Skeletal muscle tissue (tissue), 4 donors: ENCODE data around the gene RARG. TPM values are rescaled to one million over a fixed set of nuclear protein-coding genes. Genes with fewer than 3 reads are reported as not detected.

Source experiments
- H3K27ac ChIP-seq: one replicate; pipeline ENCODE4 v1.7.0; 2013; ENCODE audit warnings: mild to moderate bottlenecking, low read depth, low read length, inconsistent platforms
- H3K27me3 ChIP-seq, 3 donors: one replicate each; pipeline ENCODE4 v1.7.0; 2013; ENCODE audit warnings: low read length in 3 of 3; ENCODE audit not compliant: control insufficient read depth in 3 of 3, insufficient read depth in 3 of 3
- H3K36me3 ChIP-seq, 3 donors: one replicate each; pipeline ENCODE4 v1.7.0; 2013; ENCODE audit warnings: low read length in 3 of 3; ENCODE audit not compliant: control insufficient read depth in 3 of 3, insufficient read depth in 3 of 3
- H3K4me1 ChIP-seq, 3 donors: one replicate each; pipeline ENCODE4 v1.7.0; 2013; ENCODE audit warnings: low read length in 3 of 3, mild to moderate bottlenecking in 3 of 3; ENCODE audit not compliant: control insufficient read depth in 3 of 3, insufficient read depth in 3 of 3
- H3K4me3 ChIP-seq, 3 donors: one replicate each; pipeline ENCODE4 v1.7.0; 2013; ENCODE audit warnings: low read length in 3 of 3
- H3K9ac ChIP-seq, 3 donors: one replicate each; pipeline ENCODE4 v1.7.0; 2013; ENCODE audit warnings: low read length in 3 of 3, mild to moderate bottlenecking in 3 of 3, moderate library complexity in 2 of 3, low read depth in 1 of 3
- H3K9me3 ChIP-seq, 3 donors: one replicate each; pipeline ENCODE4 v1.7.0; 2013; ENCODE audit warnings: low read length in 3 of 3; ENCODE audit not compliant: control insufficient read depth in 3 of 3
- total RNA-seq: library from RNA; depleted of rRNA; stranded (reverse); fragments of >200 nt; gene quantifications from one replicate; pipeline ENCODE4 v1.2.3, GENCODE V29; 2014
- donor health status: Osteomylitis.

RARG gene
- total RNA-seq: 12.5 TPM

GRCh38 chr12:53231921-53232645 is at the start of gene RARG:
TSS of gene RARG (minus strand) at chr12:53232209. CDS start at chr12:53227545, 4,664 bp downstream.
- H3K27me3 ChIP-seq: peaks cover 19 to 42% (median 39%) of the 10 kb centered on the region in 3 donors
- peaks cover 18 to 23% (median 20%) of the 10 kb centered on the region in 3 donors for H3K4me1 ChIP-seq
- H3K9me3 ChIP-seq: no peaks in the 10 kb centered on the region
- H3K4me3 ChIP-seq: peak within 1 kb of the TSS; percentile 56 to 68 (median 67)
- peak within 1 kb of the TSS; percentile 43 to 68 (median 56) for H3K9ac ChIP-seq
- peak within 1 kb of the TSS; percentile 44 for H3K27ac ChIP-seq
- no peaks in the 10 kb centered on the region for H3K36me3 ChIP-seq

- no peaks in the 10 kb centered on the region for H3K27me3 ChIP-seq
- H3K9ac ChIP-seq: no peak overlapping the region
- no peak overlapping the region for H3K27ac ChIP-seq
- no peaks in the 10 kb centered on the region for H3K9me3 ChIP-seq
- H3K4me3 ChIP-seq: no peak overlapping the region
- H3K4me1 ChIP-seq: no peaks in the 10 kb centered on the region
- H3K36me3 ChIP-seq: no peaks in the 10 kb centered on the region
Observed at GRCh38 chr12:53279888-53280498, 48.0 kb upstream of the RARG start.

DNA sequence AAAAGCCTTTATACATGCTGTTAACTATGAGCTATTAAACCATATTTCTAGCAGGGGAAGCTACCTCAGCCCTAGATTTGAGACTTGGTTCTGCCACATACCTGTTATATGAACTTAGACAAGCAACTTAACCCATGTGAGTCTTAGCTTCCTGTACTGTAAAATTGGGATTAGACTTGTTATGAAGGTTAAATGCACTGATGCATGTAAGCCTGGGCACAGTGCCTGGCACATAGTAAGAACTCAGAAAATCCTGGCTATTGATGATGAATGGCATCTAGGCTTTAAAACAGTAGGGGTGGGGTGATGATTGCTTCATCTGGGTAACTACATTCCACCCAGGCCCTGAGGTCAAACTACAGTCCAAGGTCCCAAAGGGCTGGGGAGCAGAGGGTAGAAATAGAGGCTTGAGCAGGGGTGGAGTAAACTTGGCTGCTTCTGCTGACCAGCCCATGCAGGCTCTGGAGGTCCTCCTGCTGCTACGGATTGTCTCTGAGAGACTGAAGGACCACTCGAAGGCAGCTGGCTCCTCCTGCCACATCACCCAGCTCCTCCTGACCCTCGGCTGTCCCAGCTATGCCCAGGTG is 47.4 kb upstream of the RARG start:
- no peak overlapping the region for H3K27ac ChIP-seq
- H3K4me1 ChIP-seq: no peaks in the 10 kb centered on the region
- H3K36me3 ChIP-seq: no peaks in the 10 kb centered on the region
- H3K9me3 ChIP-seq: no peaks in the 10 kb centered on the region
- H3K4me3 ChIP-seq: no peak overlapping the region
- H3K27me3 ChIP-seq: no peaks in the 10 kb centered on the region
- H3K9ac ChIP-seq: no peak overlapping the region

- H3K4me1 ChIP-seq: no peaks in the 10 kb centered on the region
- no peaks in the 10 kb centered on the region for H3K9me3 ChIP-seq
- H3K36me3 ChIP-seq: no peaks in the 10 kb centered on the region
- H3K4me3 ChIP-seq: no peak overlapping the region
- H3K27me3 ChIP-seq: no peaks in the 10 kb centered on the region
- H3K27ac ChIP-seq: no peak overlapping the region
- H3K9ac ChIP-seq: no peak overlapping the region
Observed at GRCh38 chr12:53277981-53278380, 46.0 kb upstream of the RARG start.

- no peaks in the 10 kb centered on the region for H3K4me1 ChIP-seq
- H3K9me3 ChIP-seq: no peaks in the 10 kb centered on the region
- H3K27ac ChIP-seq: no peak overlapping the region
- H3K36me3 ChIP-seq: no peaks in the 10 kb centered on the region
- H3K27me3 ChIP-seq: no peaks in the 10 kb centered on the region
- H3K4me3 ChIP-seq: no peak overlapping the region
- H3K9ac ChIP-seq: no peak overlapping the region
Observed at GRCh38 chr12:53276511-53276910, 44.5 kb upstream of the RARG start.

- Histone ChIP-seq H3K36me3 (no peaks in the 10 kb centered on the region), H3K4me3 (no peak overlapping the region), H3K9me3 (no peaks in the 10 kb centered on the region), H3K4me1 (no peaks in the 10 kb centered on the region), H3K27ac (no peak overlapping the region), H3K27me3 (peaks cover 0 to 3% (median 0%) of the 10 kb centered on the region in 3 donors), H3K9ac (no peak overlapping the region)
Observed at GRCh38 chr12:53274445-53274844, 42.4 kb upstream of the RARG start.

GRCh38 chr12:53268630-53269562 is 36.9 kb upstream of the RARG start:
- Histone ChIP-seq H3K27ac (no peak overlapping the region), H3K9ac (peak overlapping the region; percentile 68 to 82 (median 74)), H3K9me3 (no peaks in the 10 kb centered on the region), H3K36me3 (no peaks in the 10 kb centered on the region), H3K27me3 (peaks cover 0 to 3% (median 0%) of the 10 kb centered on the region in 3 donors), H3K4me3 (peak overlapping the region; percentile 89 to 96 (median 94)), H3K4me1 (peaks cover 9 to 14% (median 10%) of the 10 kb centered on the region in 3 donors)

DNA sequence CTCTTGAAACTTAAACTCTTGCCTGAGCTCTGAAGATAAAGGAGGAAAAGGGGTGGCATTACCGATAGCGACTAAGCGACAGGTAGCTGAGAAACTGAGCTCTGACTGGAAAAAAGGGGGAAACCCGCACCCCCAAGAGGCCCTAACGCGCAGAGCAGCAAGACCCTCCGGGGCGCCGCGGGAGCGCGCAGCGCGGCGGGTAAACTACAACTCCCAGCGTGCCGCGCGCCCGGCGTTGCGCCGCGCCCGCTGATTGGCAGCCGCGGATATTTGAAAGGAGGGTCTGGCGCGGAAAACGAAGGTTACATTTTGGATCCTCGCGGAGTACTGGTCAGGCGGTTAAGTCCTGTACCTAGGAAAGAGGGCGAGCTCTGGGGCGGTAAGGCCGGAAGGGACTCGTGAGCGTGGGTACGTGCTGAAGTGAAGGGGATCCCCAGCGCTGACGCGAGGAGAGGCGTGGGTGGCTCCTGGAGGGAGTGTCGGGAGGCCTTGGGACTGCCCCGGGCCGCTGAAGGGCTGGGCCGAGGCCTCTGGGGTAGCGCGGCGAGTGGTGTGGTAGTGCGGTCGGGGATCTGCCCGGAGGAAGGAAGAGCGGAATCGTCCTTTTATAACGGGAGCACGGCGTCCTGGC is 36.1 kb upstream of the RARG start, which contains the start of gene ESPL1:
TSS of gene ESPL1 (plus strand) at position 301 of the 631 bp plus-strand sequence. CDS start 468 bp downstream, outside the sequence.
- Histone ChIP-seq H3K27me3 (peaks cover 0 to 3% (median 0%) of the 10 kb centered on the region in 3 donors), H3K9me3 (no peaks in the 10 kb centered on the region), H3K4me1 (peaks cover 9 to 14% (median 10%) of the 10 kb centered on the region in 3 donors), H3K9ac (peak within 1 kb of the TSS; percentile 68 to 82 (median 74)), H3K4me3 (peak within 1 kb of the TSS; percentile 89 to 96 (median 94)), H3K27ac (no peak within 1 kb of the TSS), H3K36me3 (no peaks in the 10 kb centered on the region)
